GM21381 (cell line): Measurements from ENCODE around the gene NKAIN4.

ENCODE experiments used
- ATAC-seq: cut with Tn5 transposase; IDR thresholded peaks from one replicate; pipeline ENCODE4 v1.9.1; 2021; ENCODE audit warnings: mild to moderate bottlenecking, moderate library complexity; ENCODE audit not compliant: unreplicated experiment

Gene NKAIN4

GRCh38 chr20:63288581-63289251 lies 34.5 kb upstream of the NKAIN4 start:
- ATAC-seq: no peak

- no peak for ATAC-seq
These were observed 33.7 kb upstream of the NKAIN4 start for GRCh38 chr20:63287697-63288580.

GRCh38 chr20:63286781-63287696 lies 32.8 kb upstream of the NKAIN4 start:
- ATAC-seq: no peak

- ATAC-seq: no peak
These were observed 31.7 kb upstream of the NKAIN4 start for GRCh38 chr20:63285636-63286615.

- ATAC-seq: no peak
These were observed 30.8 kb upstream of the NKAIN4 start for GRCh38 chr20:63284981-63285524.

- no peak for ATAC-seq
These were observed 30.3 kb upstream of the NKAIN4 start for GRCh38 chr20:63284544-63284949.

GRCh38 chr20:63284083-63284440 lies 29.8 kb upstream of the NKAIN4 start:
- no peak for ATAC-seq

- no peak for ATAC-seq
These were observed 29.3 kb upstream of the NKAIN4 start for GRCh38 chr20:63283397-63284082.

- ATAC-seq: no peak
These were observed 28.7 kb upstream of the NKAIN4 start for GRCh38 chr20:63282946-63283345.

GRCh38 chr20:63281742-63282665 lies 27.7 kb upstream of the NKAIN4 start:
- ATAC-seq: no peak

- no peak for ATAC-seq
These were observed 26.8 kb upstream of the NKAIN4 start for GRCh38 chr20:63280929-63281545.

- no peak for ATAC-seq
These were observed 26.1 kb upstream of the NKAIN4 start for GRCh38 chr20:63280371-63280770.

GRCh38 chr20:63279931-63280330 lies 25.7 kb upstream of the NKAIN4 start:
- no peak for ATAC-seq

- no peak for ATAC-seq
These were observed 24.4 kb upstream of the NKAIN4 start for GRCh38 chr20:63278661-63279060.

- no peak for ATAC-seq
These were observed 23.4 kb upstream of the NKAIN4 start for GRCh38 chr20:63277466-63278272.

- ATAC-seq: no peak
These were observed 22.7 kb upstream of the NKAIN4 start for GRCh38 chr20:63276956-63277355.

- no peak for ATAC-seq
These were observed 21.6 kb upstream of the NKAIN4 start for GRCh38 chr20:63275825-63276224.
